ENCODE results near the gene SMYD3. TPM values are rescaled to one million over a fixed set of nuclear protein-coding genes. Genes with fewer than 3 reads are reported as not detected.

SMYD3 gene
- total RNA-seq, 2 experiments from 2014 or later = 22.6 to 24.6 TPM

- no peak overlapping the region for H3K4me3 Mint-ChIP-seq
- TF ChIP-seq, protein P1, sequence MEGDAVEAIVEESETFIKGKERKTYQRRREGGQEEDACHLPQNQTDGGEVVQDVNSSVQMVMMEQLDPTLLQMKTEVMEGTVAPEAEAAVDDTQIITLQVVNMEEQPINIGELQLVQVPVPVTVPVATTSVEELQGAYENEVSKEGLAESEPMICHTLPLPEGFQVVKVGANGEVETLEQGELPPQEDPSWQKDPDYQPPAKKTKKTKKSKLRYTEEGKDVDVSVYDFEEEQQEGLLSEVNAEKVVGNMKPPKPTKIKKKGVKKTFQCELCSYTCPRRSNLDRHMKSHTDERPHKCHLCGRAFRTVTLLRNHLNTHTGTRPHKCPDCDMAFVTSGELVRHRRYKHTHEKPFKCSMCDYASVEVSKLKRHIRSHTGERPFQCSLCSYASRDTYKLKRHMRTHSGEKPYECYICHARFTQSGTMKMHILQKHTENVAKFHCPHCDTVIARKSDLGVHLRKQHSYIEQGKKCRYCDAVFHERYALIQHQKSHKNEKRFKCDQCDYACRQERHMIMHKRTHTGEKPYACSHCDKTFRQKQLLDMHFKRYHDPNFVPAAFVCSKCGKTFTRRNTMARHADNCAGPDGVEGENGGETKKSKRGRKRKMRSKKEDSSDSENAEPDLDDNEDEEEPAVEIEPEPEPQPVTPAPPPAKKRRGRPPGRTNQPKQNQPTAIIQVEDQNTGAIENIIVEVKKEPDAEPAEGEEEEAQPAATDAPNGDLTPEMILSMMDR (IDR thresholded peaks at IDR 0.05) = no peak
- CTCF ChIA-PET = interaction anchor here (0.9 kb wide), 1 partner anchor 20 kb away, joined by 3 read pairs; no protein-coding TSS in a partner anchor
- intact Hi-C loops (cut with micrococcal nuclease) = loop anchor here (10.0 kb wide), 1 partner anchor 143 kb away; no protein-coding TSS in a partner anchor
- ATAC-seq (peak; percentile 55), DNase-seq (no peak)
- H3K27me3 Mint-ChIP-seq = no peaks in the 10 kb centered on the region
- POLR2A ChIA-PET = no interaction called here
- no peaks in the 10 kb centered on the region for H3K9me3 Mint-ChIP-seq
- no peak overlapping the region for H3K27ac Mint-ChIP-seq
- H3K4me1 Mint-ChIP-seq (ENCODE audit: low read depth) = peaks cover 30% of the 10 kb centered on the region
- H3K36me3 Mint-ChIP-seq (ENCODE audit: low read depth) = no peaks in the 10 kb centered on the region
These were observed 29.4 kb downstream of the SMYD3 start for GRCh38 chr1:246477634-246478033.

GRCh38 chr1:246476771-246477170 is 30.3 kb downstream of the SMYD3 start:
- CTCF ChIA-PET = interaction anchor here (0.9 kb wide), 1 partner anchor 30 kb away, joined by 3 read pairs; the partner anchor contains the start of gene SMYD3

GRCh38 chr1:246471688-246472087 is 35.4 kb downstream of the SMYD3 start:
- TF ChIP-seq, protein P1 (IDR thresholded peaks at IDR 0.05) = no peak
- Mint-ChIP-seq H3K27ac (no peak overlapping the region), H3K4me3 (no peak overlapping the region), H3K4me1 (ENCODE audit: low read depth) (peaks cover 11% of the 10 kb centered on the region), H3K9me3 (no peaks in the 10 kb centered on the region), H3K36me3 (ENCODE audit: low read depth) (no peaks in the 10 kb centered on the region), H3K27me3 (no peaks in the 10 kb centered on the region)
- no peak for DNase-seq
- ChIA-PET CTCF (no interaction called here), POLR2A (no interaction called here)
- ATAC-seq = no peak
- intact Hi-C loops (cut with micrococcal nuclease) = loop anchor here (10.0 kb wide), 1 partner anchor 137 kb away; no protein-coding TSS in a partner anchor

More at GRCh38 chr1:246476771-246477170, 30.3 kb downstream of the SMYD3 start:
- POLR2A ChIA-PET = interaction anchor here (0.6 to 0.8 kb wide), 2 partner anchors 81 to 1247 kb away, joined by 3 to 4 read pairs; no protein-coding TSS in a partner anchor
- intact Hi-C loops (cut with micrococcal nuclease) = loop anchor here (10.0 kb wide), 1 partner anchor 142 kb away; no protein-coding TSS in a partner anchor
- Mint-ChIP-seq H3K4me3 (no peak overlapping the region), H3K36me3 (ENCODE audit: low read depth) (no peaks in the 10 kb centered on the region), H3K27ac (no peak overlapping the region), H3K9me3 (no peaks in the 10 kb centered on the region), H3K4me1 (ENCODE audit: low read depth) (peaks cover 28% of the 10 kb centered on the region), H3K27me3 (no peaks in the 10 kb centered on the region)
- TF ChIP-seq, protein P1 (IDR thresholded peaks at IDR 0.05) = no peak
- no peak for DNase-seq
- ATAC-seq = peak; percentile 87

GRCh38 chr1:246470585-246470984 is 36.5 kb downstream of the SMYD3 start:
- Mint-ChIP-seq H3K27ac (no peak overlapping the region), H3K27me3 (no peaks in the 10 kb centered on the region), H3K9me3 (no peaks in the 10 kb centered on the region), H3K36me3 (ENCODE audit: low read depth) (no peaks in the 10 kb centered on the region), H3K4me3 (no peak overlapping the region), H3K4me1 (ENCODE audit: low read depth) (peaks cover 5% of the 10 kb centered on the region)
- CTCF ChIA-PET = no interaction called here
- POLR2A ChIA-PET = no interaction called here
- intact Hi-C loops (cut with micrococcal nuclease) = loop anchor here (10.0 kb wide), 1 partner anchor 136 kb away; no protein-coding TSS in a partner anchor
- no peak for ATAC-seq
- TF ChIP-seq, protein P1 (IDR thresholded peaks at IDR 0.05) = no peak
- no peak for DNase-seq

DNA sequence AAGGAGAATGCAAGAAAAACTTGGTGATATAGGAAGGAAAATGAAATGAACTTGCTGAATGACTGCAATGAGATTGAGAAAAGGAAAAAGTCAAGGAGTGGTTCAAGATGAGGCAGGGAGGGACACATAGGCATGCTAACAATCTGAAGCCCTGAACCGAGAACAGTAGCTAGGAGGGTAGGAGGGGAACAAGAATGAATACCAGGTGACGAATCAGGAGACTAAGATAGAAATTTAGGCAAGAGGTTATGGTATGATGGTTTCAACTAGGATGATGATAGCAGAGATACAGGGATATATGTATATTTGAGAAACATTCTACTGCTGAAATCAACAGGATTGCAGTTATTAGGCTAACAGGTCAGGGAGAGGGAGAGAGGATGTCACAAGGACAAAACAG is 44.1 kb downstream of the SMYD3 start:
- ATAC-seq (no peak), DNase-seq (no peak)
- no peaks in the 10 kb centered on the region for H3K27me3 Mint-ChIP-seq
- H3K36me3 Mint-ChIP-seq (ENCODE audit: low read depth) = peaks cover 4% of the 10 kb centered on the region
- ChIA-PET CTCF (interaction anchor here (1.4 kb wide), 2 partner anchors 12 to 35 kb away, joined by 3 to 4 read pairs; no protein-coding TSS in a partner anchor), POLR2A (no interaction called here)
- no peak overlapping the region for H3K4me3 Mint-ChIP-seq
- no peak overlapping the region for H3K27ac Mint-ChIP-seq
- intact Hi-C loops (cut with micrococcal nuclease) = no loop called here
- TF ChIP-seq, protein P1 (IDR thresholded peaks at IDR 0.05) = no peak
- H3K9me3 Mint-ChIP-seq = no peaks in the 10 kb centered on the region
- H3K4me1 Mint-ChIP-seq (ENCODE audit: low read depth) = peaks cover 13% of the 10 kb centered on the region
